ENCODE data around the gene VEGFB. TPM values are rescaled to one million over a fixed set of nuclear protein-coding genes. Genes with fewer than 3 reads are reported as not detected.

The VEGFB gene
- total and polyA plus RNA-seq, 2 of the 8 experiments (the other 6 are each of a cell fraction or from before 2014, with no cell fraction given) = 9.3 to 49.6 TPM

- TF ChIP-seq SIN3A (conservative IDR thresholded peaks at IDR 0.05 in 1 of 2, IDR thresholded peaks at IDR 0.05 in 1 of 2; ENCODE audit: low read depth in 1 of 2, low read length in 2 of 2) = peak; percentile 71 to 93; a peak in 2 of 4 replicates
- TF ChIP-seq RAD21 (IDR thresholded peaks at IDR 0.05 in 1 of 2, conservative IDR thresholded peaks at IDR 0.05 in 1 of 2; ENCODE audit: low read depth in 2 of 2, low read length in 2 of 2) = peak in 1 of 2 experiments; percentile 8; a peak in 1 of 4 replicates
- TF ChIP-seq GABPA (IDR thresholded peaks at IDR 0.05; ENCODE audit: borderline replicate concordance, insufficient read depth, low read length) = peak; percentile 96
- no peak for TF ChIP-seq RNF2 (IDR thresholded peaks at IDR 0.05; ENCODE audit: borderline replicate concordance, low read depth, low read length, missing control alignments, poor library complexity, severe bottlenecking)
- peak; percentile 26; the same call in 1 of the 2 replicates for TF ChIP-seq RBBP5 (IDR thresholded peaks at IDR 0.05; ENCODE audit: borderline replicate concordance, low read depth, low read length)
- 0 out of 2 replicates have a peak, but pooled peaks have one; percentile 37 for TF ChIP-seq KDM5A (IDR thresholded peaks at IDR 0.05; ENCODE audit: low read length)
- TF ChIP-seq, protein P1, sequence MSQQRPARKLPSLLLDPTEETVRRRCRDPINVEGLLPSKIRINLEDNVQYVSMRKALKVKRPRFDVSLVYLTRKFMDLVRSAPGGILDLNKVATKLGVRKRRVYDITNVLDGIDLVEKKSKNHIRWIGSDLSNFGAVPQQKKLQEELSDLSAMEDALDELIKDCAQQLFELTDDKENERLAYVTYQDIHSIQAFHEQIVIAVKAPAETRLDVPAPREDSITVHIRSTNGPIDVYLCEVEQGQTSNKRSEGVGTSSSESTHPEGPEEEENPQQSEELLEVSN (IDR thresholded peaks at IDR 0.05) = peak; percentile 38; the same call in 1 of the 2 replicates
- TF ChIP-seq TBP (IDR thresholded peaks at IDR 0.05; ENCODE audit: low read depth, low read length) = peak; percentile 41; the same call in 1 of the 2 replicates
- no peak for TF ChIP-seq JUN (IDR thresholded peaks at IDR 0.05; ENCODE audit: low read depth, low read length)
- peak; percentile 66; the same call in 1 of the 2 replicates for TF ChIP-seq BACH1 (IDR thresholded peaks at IDR 0.05; ENCODE audit: low read length)
- peak; percentile 74 for TF ChIP-seq JUND (IDR thresholded peaks at IDR 0.05; ENCODE audit: low read length)
- TF ChIP-seq NRF1 (IDR thresholded peaks at IDR 0.05; ENCODE audit: low read depth, low read length) = peak; percentile 59
- TF ChIP-seq HDAC2 (IDR thresholded peaks at IDR 0.05; ENCODE audit: borderline replicate concordance in 1 of 2, low read depth in 2 of 2, low read length in 2 of 2) = no peak
- TF ChIP-seq CHD1 (IDR thresholded peaks at IDR 0.05; ENCODE audit: low read depth, low read length) = no peak
- TF ChIP-seq SIRT6 (IDR thresholded peaks at IDR 0.05; ENCODE audit: low read length) = no peak
- no peak for TF ChIP-seq TCF12 (IDR thresholded peaks at IDR 0.05; ENCODE audit: low read depth, low read length)
- peak; percentile 81; the same call in 1 of the 2 replicates for TF ChIP-seq SP4 (IDR thresholded peaks at IDR 0.05; ENCODE audit: low read length)
- TF ChIP-seq SRF (IDR thresholded peaks at IDR 0.05; ENCODE audit: low read depth, low read length) = peak; percentile 42; the same call in 1 of the 2 replicates
- peak; percentile 42; the same call in 1 of the 2 replicates for TF ChIP-seq CREB1 (IDR thresholded peaks at IDR 0.05)
- TF ChIP-seq SAP30 (IDR thresholded peaks at IDR 0.05; ENCODE audit: insufficient read depth, insufficient replicate concordance, low read length) = no peak
- no peak for TF ChIP-seq RFX5 (IDR thresholded peaks at IDR 0.05; ENCODE audit: borderline replicate concordance, low read depth, low read length)
- peak; percentile 79 for TF ChIP-seq SIX5 (IDR thresholded peaks at IDR 0.05; ENCODE audit: low read depth, low read length)
- TF ChIP-seq NANOG (IDR thresholded peaks at IDR 0.05; ENCODE audit: insufficient read depth, low read depth, low read length, poor library complexity, severe bottlenecking) = no peak
Measured at GRCh38 chr11:64269540-64270220, 35.3 kb downstream of the VEGFB start (continued).

All from H1 (cell line).